Retinal pigment epithelial cell (primary cell): ENCODE results near the gene ZNF471.

ENCODE experiments used
- DNase-seq: peaks from one replicate; pipeline ENCODE4 v3.0.0-alpha.2; 2010; ENCODE audit warnings: low read depth
- H3K4me3 ChIP-seq: 2 replicates; pipeline ENCODE4 v1.5.1; 2011; ENCODE audit warnings: mild to moderate bottlenecking, low read length, control low read depth, moderate library complexity
- TF ChIP-seq, protein P1 (sequence below): conservative IDR thresholded peaks from 2 replicates; pipeline ENCODE4 v1.5.1; 2011; ENCODE audit warnings: low read depth, low read length, control low read depth, inconsistent platforms

The ZNF471 gene

DNA sequence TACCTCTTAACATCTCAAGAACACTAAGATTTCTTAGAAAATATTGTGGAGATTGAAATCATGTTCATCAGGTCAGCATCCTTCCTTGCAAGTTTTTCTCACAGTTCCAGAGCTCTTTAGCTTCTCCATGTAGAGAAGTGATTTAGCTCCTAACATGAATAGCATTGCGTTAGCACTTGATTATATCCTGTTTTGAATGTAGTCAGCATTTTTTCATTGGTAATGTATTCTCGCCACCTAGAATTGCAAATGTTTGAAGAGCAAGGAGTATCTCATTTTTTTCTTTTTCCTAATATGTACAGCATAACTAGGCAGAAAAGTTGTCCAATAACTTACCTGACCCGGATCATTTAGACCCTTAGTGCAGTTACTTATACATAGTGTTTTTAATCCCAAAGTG, 66.3 kb downstream of the ZNF471 start:
- TF ChIP-seq, protein P1, sequence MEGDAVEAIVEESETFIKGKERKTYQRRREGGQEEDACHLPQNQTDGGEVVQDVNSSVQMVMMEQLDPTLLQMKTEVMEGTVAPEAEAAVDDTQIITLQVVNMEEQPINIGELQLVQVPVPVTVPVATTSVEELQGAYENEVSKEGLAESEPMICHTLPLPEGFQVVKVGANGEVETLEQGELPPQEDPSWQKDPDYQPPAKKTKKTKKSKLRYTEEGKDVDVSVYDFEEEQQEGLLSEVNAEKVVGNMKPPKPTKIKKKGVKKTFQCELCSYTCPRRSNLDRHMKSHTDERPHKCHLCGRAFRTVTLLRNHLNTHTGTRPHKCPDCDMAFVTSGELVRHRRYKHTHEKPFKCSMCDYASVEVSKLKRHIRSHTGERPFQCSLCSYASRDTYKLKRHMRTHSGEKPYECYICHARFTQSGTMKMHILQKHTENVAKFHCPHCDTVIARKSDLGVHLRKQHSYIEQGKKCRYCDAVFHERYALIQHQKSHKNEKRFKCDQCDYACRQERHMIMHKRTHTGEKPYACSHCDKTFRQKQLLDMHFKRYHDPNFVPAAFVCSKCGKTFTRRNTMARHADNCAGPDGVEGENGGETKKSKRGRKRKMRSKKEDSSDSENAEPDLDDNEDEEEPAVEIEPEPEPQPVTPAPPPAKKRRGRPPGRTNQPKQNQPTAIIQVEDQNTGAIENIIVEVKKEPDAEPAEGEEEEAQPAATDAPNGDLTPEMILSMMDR = no peak
- no peak for DNase-seq
- H3K4me3 ChIP-seq = no peak overlapping the region

DNA sequence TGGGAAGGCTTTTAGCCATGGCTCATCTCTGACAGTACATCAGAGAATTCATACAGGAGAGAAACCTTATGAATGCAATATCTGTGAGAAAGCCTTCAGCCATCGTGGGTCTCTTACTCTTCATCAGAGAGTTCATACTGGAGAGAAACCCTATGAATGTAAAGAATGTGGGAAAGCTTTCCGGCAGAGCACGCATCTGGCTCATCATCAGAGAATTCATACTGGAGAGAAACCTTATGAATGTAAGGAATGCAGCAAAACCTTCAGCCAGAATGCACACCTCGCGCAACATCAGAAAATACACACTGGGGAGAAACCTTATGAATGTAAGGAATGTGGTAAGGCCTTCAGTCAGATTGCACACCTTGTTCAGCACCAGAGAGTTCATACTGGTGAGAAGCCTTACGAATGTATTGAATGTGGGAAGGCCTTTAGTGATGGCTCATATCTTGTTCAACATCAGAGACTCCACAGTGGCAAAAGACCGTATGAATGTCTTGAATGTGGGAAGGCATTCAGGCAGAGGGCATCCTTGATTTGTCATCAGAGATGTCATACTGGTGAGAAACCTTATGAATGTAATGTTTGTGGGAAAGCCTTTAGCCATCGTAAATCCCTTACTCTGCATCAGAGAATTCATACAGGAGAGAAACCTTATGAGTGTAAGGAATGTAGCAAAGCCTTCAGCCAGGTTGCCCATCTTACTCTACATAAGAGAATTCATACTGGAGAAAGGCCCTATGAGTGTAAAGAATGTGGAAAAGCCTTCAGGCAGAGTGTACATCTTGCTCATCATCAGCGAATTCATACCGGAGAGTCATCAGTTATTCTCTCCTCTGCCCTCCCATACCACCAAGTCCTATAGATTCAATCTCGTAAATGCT, 70.3 kb downstream of the ZNF471 start:
- TF ChIP-seq, protein P1 = no peak
- no peak overlapping the region for H3K4me3 ChIP-seq
- DNase-seq = no peak
